Hematopoietic multipotent progenitor cell treated with erythropoietin and hydrocortisone succinate and interleukin-3 and kit ligand, for 15 days (in vitro differentiated cells): ENCODE results near the gene ENTPD7.
"Not testable (repeated sequence)": the region's sequence is repeated elsewhere in the genome, so short reads cannot be mapped to it uniquely, and the experiment has no call there.

Experiments used
- DNase-seq: peaks from one replicate; pipeline ENCODE4 v3.0.0-alpha.2; 2015; ENCODE audit warnings: low spot score

The ENTPD7 gene, protein sequence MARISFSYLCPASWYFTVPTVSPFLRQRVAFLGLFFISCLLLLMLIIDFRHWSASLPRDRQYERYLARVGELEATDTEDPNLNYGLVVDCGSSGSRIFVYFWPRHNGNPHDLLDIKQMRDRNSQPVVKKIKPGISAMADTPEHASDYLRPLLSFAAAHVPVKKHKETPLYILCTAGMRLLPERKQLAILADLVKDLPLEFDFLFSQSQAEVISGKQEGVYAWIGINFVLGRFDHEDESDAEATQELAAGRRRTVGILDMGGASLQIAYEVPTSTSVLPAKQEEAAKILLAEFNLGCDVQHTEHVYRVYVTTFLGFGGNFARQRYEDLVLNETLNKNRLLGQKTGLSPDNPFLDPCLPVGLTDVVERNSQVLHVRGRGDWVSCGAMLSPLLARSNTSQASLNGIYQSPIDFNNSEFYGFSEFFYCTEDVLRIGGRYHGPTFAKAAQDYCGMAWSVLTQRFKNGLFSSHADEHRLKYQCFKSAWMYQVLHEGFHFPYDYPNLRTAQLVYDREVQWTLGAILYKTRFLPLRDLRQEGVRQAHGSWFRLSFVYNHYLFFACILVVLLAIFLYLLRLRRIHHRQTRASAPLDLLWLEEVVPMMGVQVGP

DNA sequence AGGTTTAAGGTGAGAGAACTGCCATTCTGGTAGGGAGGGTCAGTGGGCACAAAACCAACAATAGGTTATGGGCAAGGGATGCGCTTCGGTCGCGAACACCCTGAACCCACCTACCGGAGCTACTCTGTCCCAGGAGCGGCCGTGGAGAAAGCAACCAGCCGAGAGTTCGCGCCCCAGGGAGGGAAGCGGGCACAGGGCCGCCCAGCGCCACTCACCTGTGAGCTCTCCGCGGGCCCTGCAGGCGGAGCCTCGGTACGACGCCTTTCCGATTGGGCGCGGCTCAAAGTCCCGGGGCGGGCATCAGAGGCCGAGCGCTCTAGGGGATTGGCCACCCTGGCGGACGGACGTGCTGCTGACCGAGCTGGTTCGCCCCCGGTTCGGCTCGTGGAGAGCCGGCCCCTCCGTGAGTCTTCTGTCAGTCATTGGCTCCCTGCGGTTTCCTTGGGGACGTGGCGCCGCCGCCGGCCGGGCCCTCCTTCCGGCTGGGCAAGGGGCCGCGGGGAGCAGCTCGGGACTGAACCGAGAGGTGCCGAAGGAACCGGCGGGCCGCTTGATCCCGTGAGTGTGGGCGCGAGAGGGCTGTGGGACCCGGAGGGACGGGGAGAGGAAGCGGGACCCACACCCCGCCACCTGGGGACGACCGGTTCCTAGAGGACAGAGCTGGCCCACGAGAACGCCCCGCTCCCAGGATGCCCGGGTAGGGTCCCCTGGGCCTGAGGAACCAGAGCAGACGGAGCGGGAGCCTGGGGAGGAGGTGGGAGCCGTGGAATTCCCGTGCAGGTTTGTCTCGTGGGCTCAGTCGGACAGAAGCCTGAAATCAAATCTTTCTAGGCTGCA lies at the start of gene ENTPD7:
Gene ENTPD7 (plus strand): TSS at position 479 of the 837 bp plus-strand sequence. CDS start 448 bp downstream, outside the sequence.
- peak; percentile 93 for DNase-seq

GRCh38 chr10:99610221-99610620 lies 49.1 kb upstream of the ENTPD7 start:
- DNase-seq: no peak

- DNase-seq: no peak
Measured at GRCh38 chr10:99611326-99611725, 48.0 kb upstream of the ENTPD7 start.

DNA sequence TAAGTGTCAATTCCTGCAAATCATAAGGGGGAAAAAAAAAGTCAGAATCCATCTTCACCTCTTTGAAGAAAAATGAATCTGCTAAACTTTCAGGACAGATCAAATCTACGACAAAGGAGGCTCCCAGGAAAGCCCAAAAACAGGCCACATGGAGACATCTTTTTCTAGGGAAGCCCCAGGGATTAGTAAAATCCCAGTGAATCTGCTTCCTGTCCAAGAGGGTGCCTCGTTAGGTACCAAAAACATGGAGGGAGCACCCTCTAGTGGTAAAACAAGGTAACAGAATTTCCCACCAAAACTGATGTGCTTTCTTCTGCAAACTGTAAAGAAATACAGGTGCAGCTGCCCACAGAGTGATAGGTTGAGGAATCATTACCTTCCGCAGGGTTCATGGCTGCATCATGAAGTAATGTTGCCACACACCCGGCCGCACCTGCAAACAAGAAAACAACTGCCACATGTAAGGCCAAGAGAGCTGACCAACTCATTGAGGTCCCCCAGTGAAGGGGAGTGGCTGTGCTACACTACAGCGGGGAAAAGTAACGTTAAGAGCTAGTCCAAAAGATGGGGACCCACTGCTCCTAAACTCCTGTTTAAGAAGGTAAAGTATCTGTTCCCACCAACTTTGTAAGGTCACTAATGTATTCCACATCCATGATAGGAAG lies 47.0 kb upstream of the ENTPD7 start:
- peak; percentile 74 for DNase-seq

- DNase-seq: no peak
Measured at GRCh38 chr10:99615426-99615825, 43.9 kb upstream of the ENTPD7 start.

DNA sequence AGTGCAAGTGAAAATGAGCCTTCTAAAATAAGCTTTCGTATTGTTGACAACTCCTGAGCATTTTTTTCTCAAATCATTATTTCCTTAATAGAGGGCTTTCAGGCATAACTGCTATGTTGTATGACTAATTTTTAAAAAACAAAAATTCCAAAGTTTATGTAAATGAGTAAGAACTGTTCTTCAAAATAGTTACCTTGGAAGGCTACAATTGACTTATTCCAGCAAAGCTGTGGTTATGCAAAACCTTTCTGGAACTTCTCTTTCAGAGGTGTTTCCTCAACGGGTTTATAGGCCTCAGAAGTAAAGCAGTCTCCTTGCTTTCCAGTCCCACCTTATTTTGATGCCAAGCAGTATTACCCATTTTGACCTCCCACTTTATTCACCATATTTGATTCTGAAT lies 41.6 kb upstream of the ENTPD7 start:
- DNase-seq: no peak

DNA sequence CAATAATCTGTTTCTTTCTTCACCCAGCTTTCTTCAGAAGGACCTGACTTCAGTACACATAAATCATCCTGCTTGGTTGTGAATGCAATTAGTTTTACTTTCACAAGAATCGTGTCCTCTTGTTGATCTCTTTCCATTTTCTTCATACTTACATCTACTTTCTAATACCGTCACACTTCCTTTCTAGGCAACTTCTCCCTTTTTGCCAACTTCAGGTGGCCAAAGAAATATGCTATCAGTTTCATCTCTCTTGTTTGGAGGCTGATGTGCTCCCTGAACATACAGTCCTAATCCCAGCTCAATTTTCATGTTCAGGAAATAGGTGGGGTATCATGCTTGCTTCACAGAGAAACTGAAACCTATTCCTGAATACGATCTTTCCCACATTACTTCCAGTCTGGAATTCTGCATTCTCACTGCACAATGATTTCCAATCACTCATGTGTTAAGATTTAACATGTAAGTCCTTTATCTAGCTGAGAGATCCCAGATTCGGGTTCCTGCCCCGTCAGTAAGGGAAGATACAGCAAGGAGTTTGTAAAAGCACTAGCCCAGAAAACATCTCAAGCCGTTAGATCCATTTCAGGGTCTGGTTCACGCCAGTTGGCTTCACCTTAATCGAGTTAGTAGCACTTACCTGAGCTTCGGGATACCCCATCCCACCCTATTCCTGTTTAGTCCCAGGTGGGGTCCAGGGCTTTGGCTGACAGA lies 40.1 kb upstream of the ENTPD7 start:
- peak; percentile 12 for DNase-seq

DNA sequence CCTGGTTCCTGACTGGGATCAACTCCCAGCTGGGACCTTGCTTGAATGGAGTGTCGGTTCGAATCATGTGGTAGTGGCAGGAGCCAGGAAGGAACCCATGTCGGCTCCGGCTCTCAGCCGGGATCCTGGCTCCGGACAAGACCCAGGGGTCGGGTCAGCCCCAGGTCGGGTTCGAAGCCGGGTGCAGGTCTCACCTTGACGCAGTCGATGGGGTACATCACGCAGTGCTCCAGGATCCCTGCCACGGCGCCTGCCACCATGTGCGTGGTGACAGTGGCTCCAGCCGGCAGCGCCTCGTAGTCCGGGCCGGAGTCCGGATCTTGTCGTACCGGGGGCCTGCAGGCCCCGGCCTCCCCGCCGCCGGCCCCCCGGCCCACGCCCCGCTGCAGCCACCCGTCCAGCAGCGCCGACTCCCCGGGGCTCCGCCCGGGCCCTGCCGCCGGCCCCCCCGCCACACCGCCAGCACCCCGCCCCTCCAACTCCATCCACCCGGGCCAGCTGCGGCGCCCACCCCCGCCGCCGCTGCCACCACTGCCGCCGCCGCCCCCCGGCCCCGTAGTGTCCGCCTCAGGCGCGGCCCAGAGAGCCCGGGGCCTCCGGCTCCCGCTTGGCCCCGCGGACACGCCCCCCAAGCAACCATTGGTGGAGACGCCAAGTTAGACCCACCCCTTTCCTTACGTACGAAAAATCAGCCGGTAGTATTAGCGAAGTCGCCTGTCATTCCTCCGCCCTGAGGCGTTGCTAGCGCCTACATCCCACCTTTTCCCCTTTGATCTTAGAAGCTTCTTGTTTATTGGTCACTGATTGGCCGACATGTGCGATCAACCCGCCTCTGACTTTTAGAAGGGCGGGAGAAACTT lies 39.2 kb upstream of the ENTPD7 start, which contains the start of gene SLC25A28:
Gene SLC25A28 (minus strand): TSS at position 589 of the 860 bp plus-strand sequence. CDS start 104 bp downstream, at position 485.
- peak; percentile 99 for DNase-seq

DNA sequence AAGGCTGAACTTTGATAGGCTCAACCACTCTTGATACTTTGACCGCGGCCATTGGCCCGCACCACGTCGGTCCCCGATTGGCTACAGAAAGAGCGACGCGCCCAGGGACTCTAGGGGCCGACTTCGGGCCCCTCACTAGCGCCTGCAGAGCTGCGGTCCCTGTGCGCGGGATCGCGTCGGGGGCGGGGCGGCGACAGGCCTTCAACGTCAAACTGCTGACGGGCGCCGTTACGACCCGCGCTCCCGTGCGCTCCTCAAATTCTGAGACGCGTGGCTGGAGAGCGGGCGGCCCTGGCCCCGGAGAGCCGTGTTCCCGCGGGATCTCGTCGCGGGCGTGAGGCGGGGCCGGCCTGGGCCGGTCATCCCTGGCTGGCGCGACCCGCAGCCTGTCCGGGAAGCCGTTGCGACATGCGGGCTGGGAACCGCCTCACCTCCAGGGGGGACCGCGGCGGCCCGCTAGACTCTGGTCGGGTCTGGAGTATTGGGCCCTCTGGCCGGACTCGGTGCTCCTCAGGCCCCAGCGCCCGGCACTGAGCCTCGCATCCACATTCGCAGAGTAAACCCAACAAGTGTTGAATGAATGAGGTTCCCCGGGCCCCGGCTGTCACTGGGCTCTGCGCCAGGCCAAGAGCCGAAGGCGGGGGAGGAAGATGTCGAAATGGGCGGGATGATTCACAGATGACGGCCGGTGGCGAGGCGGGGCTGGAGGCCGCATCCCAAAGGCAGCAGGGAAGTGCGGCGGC lies 38.4 kb upstream of the ENTPD7 start:
- peak; percentile 89 for DNase-seq

GRCh38 chr10:99621454-99622251 lies 37.7 kb upstream of the ENTPD7 start:
- DNase-seq: no peak

GRCh38 chr10:99623919-99624318 lies 35.4 kb upstream of the ENTPD7 start:
- no peak for DNase-seq

GRCh38 chr10:99625124-99625523 lies 34.2 kb upstream of the ENTPD7 start:
- not testable (repeated sequence) for DNase-seq

GRCh38 chr10:99628923-99629624 lies 30.2 kb upstream of the ENTPD7 start:
- DNase-seq: no peak

DNA sequence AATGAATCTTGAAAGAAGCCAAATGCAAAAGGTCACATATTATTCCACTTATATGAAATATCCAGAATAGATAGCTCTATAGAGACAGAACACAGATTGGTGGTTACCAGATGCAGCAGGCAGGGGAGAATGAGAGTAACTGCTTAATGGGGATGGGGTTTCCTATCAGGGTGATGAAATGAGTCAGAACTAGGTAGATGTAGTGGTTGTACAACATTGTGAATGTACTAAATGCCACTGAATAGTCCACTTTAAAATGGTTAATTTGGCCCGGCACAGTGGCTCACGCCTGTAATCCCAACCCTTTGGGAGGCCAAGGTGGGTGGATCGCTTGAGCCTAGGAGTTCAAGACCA lies 29.7 kb upstream of the ENTPD7 start:
- DNase-seq: no peak

DNA sequence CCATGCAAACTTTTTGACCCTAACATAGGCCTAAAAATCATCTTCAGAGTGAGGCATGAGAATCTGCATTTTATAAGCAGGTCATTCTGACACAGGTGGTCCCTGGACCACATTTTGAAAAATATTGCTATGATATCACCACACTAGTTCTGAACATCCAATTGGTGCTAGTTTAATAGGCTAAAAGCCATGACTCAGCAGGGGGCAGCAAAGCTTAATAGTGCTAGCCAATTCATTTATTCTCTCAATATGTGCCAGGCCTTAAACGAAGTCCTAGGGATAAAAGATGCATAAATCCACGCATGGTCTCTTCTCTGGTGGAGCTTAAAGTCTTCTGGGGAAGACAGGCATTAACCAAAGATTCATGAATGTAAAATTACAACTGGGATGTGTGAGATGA lies 28.9 kb upstream of the ENTPD7 start:
- DNase-seq: peak; percentile 44

GRCh38 chr10:99630991-99631390 lies 28.3 kb upstream of the ENTPD7 start:
- DNase-seq: no peak

DNA sequence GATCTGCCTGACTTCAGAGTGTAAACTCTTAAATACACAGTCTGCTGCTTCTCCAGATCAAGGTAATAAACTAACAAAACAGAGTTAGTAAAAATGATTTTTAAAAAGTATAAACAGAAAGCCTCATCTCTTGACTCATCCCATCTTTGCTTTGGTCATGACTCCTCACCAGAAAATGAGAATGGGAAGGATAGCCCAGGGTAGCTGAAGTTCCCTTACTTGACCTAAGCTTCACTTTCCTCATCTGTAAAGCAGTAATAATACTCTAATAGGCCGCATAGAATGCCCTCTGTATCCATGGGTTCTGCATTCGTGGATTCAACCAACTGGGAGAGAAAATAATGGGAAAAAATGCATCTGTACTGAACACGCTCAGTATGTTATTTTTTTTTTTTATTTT lies 27.8 kb upstream of the ENTPD7 start:
- no peak for DNase-seq

- DNase-seq: no peak
Measured at GRCh38 chr10:99633832-99634231, 25.5 kb upstream of the ENTPD7 start.
